Fibroblast of lung (primary cell): Measurements from ENCODE around the gene SRPK2. TPM values are rescaled to one million over a fixed set of nuclear protein-coding genes. Genes with fewer than 3 reads are reported as not detected.

Experiments
- DNase-seq, 2 donors: peaks; one replicate each; pipeline versions ENCODE4 v3.0.0 to v3.0.0-alpha.2; 2010; ENCODE audit warnings: low read depth in 2 of 2
- H2AFZ ChIP-seq: 2 replicates; pipeline ENCODE4 v1.5.1; 2012; ENCODE audit warnings: low read length, control low read depth, inconsistent platforms
- H3K27ac ChIP-seq: 2 replicates; pipeline ENCODE4 v1.5.1; 2011; ENCODE audit warnings: low read length, control low read depth; ENCODE audit not compliant: insufficient read depth
- H3K27me3 ChIP-seq: 2 replicates; pipeline ENCODE4 v1.5.1; 2011; ENCODE audit warnings: mild to moderate bottlenecking, low read length; ENCODE audit not compliant: control insufficient read depth, insufficient read depth
- H3K36me3 ChIP-seq: 2 replicates; pipeline ENCODE4 v1.5.1; 2011; ENCODE audit warnings: low read length; ENCODE audit not compliant: control insufficient read depth, insufficient read depth
- H3K4me1 ChIP-seq: 2 replicates; pipeline ENCODE4 v1.5.1; 2011; ENCODE audit warnings: low read length; ENCODE audit not compliant: control insufficient read depth, insufficient read depth; ENCODE audit errors: extremely low read depth
- H3K4me2 ChIP-seq: 2 replicates; pipeline ENCODE4 v1.5.1; 2011; ENCODE audit warnings: low read length, control low read depth; ENCODE audit not compliant: insufficient read depth; ENCODE audit errors: extremely low read depth
- H3K4me3 ChIP-seq, 4 experiments: fragments of 200-600 bp in 1 of 4; sonication (generic) in 1 of 4; replicated peaks in 1 of 4; 2 replicates each; pipeline ENCODE4 v1.5.1; 2011 to 2016; ENCODE audit warnings: low read length in 4 of 4, low read depth in 3 of 4, mild to moderate bottlenecking in 3 of 4, control low read depth in 2 of 4, inconsistent platforms in 1 of 4, mixed read lengths in 1 of 4; ENCODE audit not compliant: insufficient read depth in 1 of 4; ENCODE audit errors: control extremely low read depth in 1 of 4
- H3K79me2 ChIP-seq: 2 replicates; pipeline ENCODE4 v1.5.1; 2012; ENCODE audit warnings: mild to moderate bottlenecking, low read length, inconsistent platforms; ENCODE audit not compliant: control insufficient read depth, insufficient read depth
- H3K9ac ChIP-seq: 2 replicates; pipeline ENCODE4 v1.5.1; 2011; ENCODE audit warnings: mild to moderate bottlenecking, low read length, control low read depth; ENCODE audit not compliant: insufficient read depth
- H3K9me3 ChIP-seq: 2 replicates; pipeline ENCODE4 v1.5.1; 2012; ENCODE audit warnings: low read depth, low read length; ENCODE audit not compliant: control insufficient read depth, insufficient read depth
- H4K20me1 ChIP-seq: 2 replicates; pipeline ENCODE4 v1.5.1; 2011; ENCODE audit warnings: low read length; ENCODE audit not compliant: control insufficient read depth, insufficient read depth; ENCODE audit errors: extremely low read depth
- EZH2 ChIP-seq: IDR thresholded peaks from 2 replicates; pipeline ENCODE4 v1.5.1; 2012; ENCODE audit warnings: low read length, control low read depth, mild to moderate bottlenecking; ENCODE audit errors: missing control alignments
- polyA plus RNA-seq, 2 donors: library from polyadenylated mRNA; depleted of rRNA in 1 of 2; stranded (reverse) in 1 of 2; unstranded in 1 of 2; fragments of >200 nt; gene quantifications; 2 replicates each; pipeline ENCODE4 v1.2.1, GENCODE V29; 2011 to 2012; ENCODE audit warnings: missing spikeins in 1 of 2
- total RNA-seq: library from RNA; depleted of rRNA; stranded (reverse); fragments of >200 nt; gene quantifications from 2 replicates; pipeline ENCODE4 v1.2.1, GENCODE V29; 2014
- TF ChIP-seq, protein P1 (sequence below), 2 donors: IDR thresholded peaks in 1 of 2; conservative IDR thresholded peaks in 1 of 2; 1 replicate in 1 of 2; 2 replicates in 1 of 2; pipeline ENCODE4 v1.5.1; 2011 to 2012; ENCODE audit warnings: low read length in 2 of 2, control low read depth in 1 of 2, inconsistent platforms in 1 of 2, low read depth in 1 of 2, mild to moderate bottlenecking in 1 of 2

The SRPK2 gene
- total and polyA plus RNA-seq, 2 donors (not counting 1 experiment from before 2014, with no cell fraction given) = 27.8 to 61.8 TPM

DNA sequence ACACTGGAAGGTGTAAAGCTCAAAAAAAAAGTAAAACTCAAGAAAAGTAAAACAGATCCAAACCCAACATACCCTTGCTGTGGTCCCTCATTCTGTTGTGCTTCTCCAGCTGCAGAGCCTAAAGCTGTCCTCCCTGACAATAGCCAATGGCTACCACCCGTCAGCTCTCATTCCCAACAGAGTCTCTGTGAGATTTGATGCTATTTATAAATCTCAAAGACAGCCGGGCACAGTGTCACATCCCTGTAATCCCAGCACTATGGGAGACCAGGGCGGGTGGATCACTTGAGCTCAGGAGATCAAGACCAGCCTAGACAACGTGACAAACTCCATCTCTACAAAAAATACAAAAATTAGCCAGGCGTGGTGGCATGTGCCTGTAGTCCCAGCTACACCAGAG is 258.7 kb downstream of the SRPK2 start:
- no peak for TF ChIP-seq EZH2
- TF ChIP-seq, protein P1, sequence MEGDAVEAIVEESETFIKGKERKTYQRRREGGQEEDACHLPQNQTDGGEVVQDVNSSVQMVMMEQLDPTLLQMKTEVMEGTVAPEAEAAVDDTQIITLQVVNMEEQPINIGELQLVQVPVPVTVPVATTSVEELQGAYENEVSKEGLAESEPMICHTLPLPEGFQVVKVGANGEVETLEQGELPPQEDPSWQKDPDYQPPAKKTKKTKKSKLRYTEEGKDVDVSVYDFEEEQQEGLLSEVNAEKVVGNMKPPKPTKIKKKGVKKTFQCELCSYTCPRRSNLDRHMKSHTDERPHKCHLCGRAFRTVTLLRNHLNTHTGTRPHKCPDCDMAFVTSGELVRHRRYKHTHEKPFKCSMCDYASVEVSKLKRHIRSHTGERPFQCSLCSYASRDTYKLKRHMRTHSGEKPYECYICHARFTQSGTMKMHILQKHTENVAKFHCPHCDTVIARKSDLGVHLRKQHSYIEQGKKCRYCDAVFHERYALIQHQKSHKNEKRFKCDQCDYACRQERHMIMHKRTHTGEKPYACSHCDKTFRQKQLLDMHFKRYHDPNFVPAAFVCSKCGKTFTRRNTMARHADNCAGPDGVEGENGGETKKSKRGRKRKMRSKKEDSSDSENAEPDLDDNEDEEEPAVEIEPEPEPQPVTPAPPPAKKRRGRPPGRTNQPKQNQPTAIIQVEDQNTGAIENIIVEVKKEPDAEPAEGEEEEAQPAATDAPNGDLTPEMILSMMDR (conservative IDR thresholded peaks at IDR 0.05 in 1 of 2, IDR thresholded peaks at IDR 0.05 in 1 of 2; ENCODE audit: low read depth in 1 of 2, low read length in 2 of 2) = no peak

DNA sequence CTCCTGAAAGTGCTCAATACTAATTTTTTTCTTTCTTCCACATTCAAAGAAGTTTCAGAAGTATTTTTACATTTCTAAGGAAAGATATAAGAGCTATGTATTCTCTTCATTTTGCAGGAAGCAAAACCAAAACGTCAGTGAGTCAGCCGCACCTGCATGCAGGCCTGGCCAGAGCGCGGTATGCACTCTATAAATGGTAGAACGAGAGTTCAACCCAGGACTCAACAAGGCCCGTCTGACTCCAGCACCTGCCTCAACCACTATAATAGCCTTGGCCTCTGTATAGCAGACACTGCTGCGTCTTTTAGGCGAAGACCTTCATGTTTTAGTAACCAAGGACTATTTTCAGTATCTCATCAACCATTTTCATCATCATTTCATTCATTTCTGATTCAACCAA is 261.5 kb downstream of the SRPK2 start:
- Histone ChIP-seq H3K9me3 (no peaks in the 10 kb centered on the region), H2AFZ (no peak overlapping the region), H3K4me1 (peaks cover 3% of the 10 kb centered on the region), H4K20me1 (no peaks in the 10 kb centered on the region), H3K4me2 (no peak overlapping the region), H3K9ac (no peak overlapping the region), H3K36me3 (peaks cover 6% of the 10 kb centered on the region), H3K27ac (no peak overlapping the region), H3K27me3 (no peaks in the 10 kb centered on the region), H3K79me2 (no peaks in the 10 kb centered on the region), H3K4me3 (no peak overlapping the region)
- TF ChIP-seq EZH2 = no peak
- TF ChIP-seq, protein P1 (conservative IDR thresholded peaks at IDR 0.05 in 1 of 2, IDR thresholded peaks at IDR 0.05 in 1 of 2; ENCODE audit: low read depth in 1 of 2, low read length in 2 of 2) = no peak
- DNase-seq = peak in 1 of 2 donors; percentile 63

More for the DNA sequence above, 258.7 kb downstream of the SRPK2 start:
- Histone ChIP-seq H3K4me3 (no peak overlapping the region), H3K79me2 (no peaks in the 10 kb centered on the region), H3K9me3 (no peaks in the 10 kb centered on the region), H3K27ac (no peak overlapping the region), H3K4me2 (no peak overlapping the region), H3K27me3 (no peaks in the 10 kb centered on the region), H2AFZ (no peak overlapping the region), H3K4me1 (no peaks in the 10 kb centered on the region), H4K20me1 (no peaks in the 10 kb centered on the region), H3K9ac (no peak overlapping the region), H3K36me3 (peaks cover 6% of the 10 kb centered on the region)
- no peak for DNase-seq

DNA sequence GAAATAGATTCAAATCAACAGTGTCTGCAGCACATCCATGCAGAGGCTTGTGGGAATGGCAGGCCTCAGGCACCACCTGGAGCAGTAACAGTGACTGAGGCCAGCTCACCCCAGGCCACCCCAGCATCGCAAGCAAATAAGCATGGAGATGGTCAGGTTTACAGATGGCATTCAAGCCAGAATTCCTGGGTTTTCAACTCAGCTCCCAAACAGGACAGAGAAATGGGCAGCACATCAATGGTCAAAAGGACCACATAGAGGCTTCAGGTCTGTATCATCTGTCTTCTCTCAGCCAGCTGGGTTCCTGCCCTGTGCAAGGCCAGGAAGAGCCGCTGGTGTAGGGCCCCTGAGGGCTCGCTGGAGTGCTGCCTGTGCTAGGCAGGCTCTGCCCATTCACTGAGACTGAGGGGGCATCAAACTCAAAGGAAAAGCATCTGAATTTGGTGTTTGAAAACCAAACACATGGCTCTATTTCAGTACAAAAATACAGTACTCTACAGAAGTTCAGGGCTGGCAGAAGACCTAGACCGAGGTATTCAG is 262.2 kb downstream of the SRPK2 start:
- H3K9ac ChIP-seq = no peak overlapping the region
- no peak overlapping the region for H2AFZ ChIP-seq
- no peaks in the 10 kb centered on the region for H3K9me3 ChIP-seq
- no peak for TF ChIP-seq EZH2
- TF ChIP-seq, protein P1 (conservative IDR thresholded peaks at IDR 0.05 in 1 of 2, IDR thresholded peaks at IDR 0.05 in 1 of 2; ENCODE audit: low read depth in 1 of 2, low read length in 2 of 2) = no peak
- no peak overlapping the region for H3K4me2 ChIP-seq
- no peaks in the 10 kb centered on the region for H4K20me1 ChIP-seq
- no peaks in the 10 kb centered on the region for H3K79me2 ChIP-seq
- H3K36me3 ChIP-seq = peaks cover 6% of the 10 kb centered on the region
- H3K4me1 ChIP-seq = peaks cover 3% of the 10 kb centered on the region
- DNase-seq = peak in 1 of 2 donors; percentile 33
- H3K27me3 ChIP-seq = no peaks in the 10 kb centered on the region
- no peak overlapping the region for H3K27ac ChIP-seq
- H3K4me3 ChIP-seq = no peak overlapping the region
